Activated CD8-positive, alpha-beta T cell treated with anti-CD3 and anti-CD28 coated beads, Interleukin-2, amount 10 ng/mL, durations not matched to agents 7 days and 5 days (primary cell): ENCODE results near the gene ETV1. TPM values are rescaled to one million over a fixed set of nuclear protein-coding genes. Genes with fewer than 3 reads are reported as not detected.

Experiments
- ATAC-seq: fragments of 150-1000 bp; cut with Tn5 transposase; one replicate; pipeline ENCODE4 v1.10.0; 2021; ENCODE audit warnings: moderate library complexity
- CTCF ChIA-PET: fragments of 350-600 bp; sonication (Branson Sonifier 250); formaldehyde crosslinking; loops from one replicate; lab custom pipeline; 2021; ENCODE audit warnings: antibody characterized with exemption; lab: Charles Lee
- POLR2A ChIA-PET: fragments of 350-600 bp; sonication (Branson Sonifier 250); formaldehyde crosslinking; loops from one replicate; lab custom pipeline; 2021; ENCODE audit warnings: antibody characterized with exemption; lab: Charles Lee
- DNase-seq: peaks from one replicate; pipeline ENCODE4 v3.0.0-alpha.2; 2020
- H3K27ac Mint-ChIP-seq: one replicate; pipeline ENCODE4 v1.8.0; 2021; ENCODE audit warnings: mild to moderate bottlenecking, mixed read lengths
- H3K27me3 Mint-ChIP-seq: one replicate; pipeline ENCODE4 v1.8.0; 2021; ENCODE audit warnings: low read depth, mixed read lengths
- H3K36me3 Mint-ChIP-seq: one replicate; pipeline ENCODE4 v1.8.0; 2021; ENCODE audit warnings: low read depth, mixed read lengths
- H3K4me1 Mint-ChIP-seq: one replicate; pipeline ENCODE4 v1.8.0; 2021; ENCODE audit warnings: low read depth, mixed read lengths
- H3K4me3 Mint-ChIP-seq: one replicate; pipeline ENCODE4 v1.8.0; 2021; ENCODE audit warnings: mild to moderate bottlenecking, mixed read lengths
- H3K9me3 Mint-ChIP-seq: one replicate; pipeline ENCODE4 v1.8.0; 2022; ENCODE audit warnings: mixed read lengths; ENCODE audit not compliant: insufficient read depth
- total RNA-seq, 2 experiments: library from RNA; stranded (reverse); gene quantifications; one replicate each; pipeline ENCODE4 v1.2.3, GENCODE V29; 2021

ETV1 gene
- under 1 TPM in 1 of 2 experiments, not detected in 1; 0.31 TPM for total RNA-seq

DNA sequence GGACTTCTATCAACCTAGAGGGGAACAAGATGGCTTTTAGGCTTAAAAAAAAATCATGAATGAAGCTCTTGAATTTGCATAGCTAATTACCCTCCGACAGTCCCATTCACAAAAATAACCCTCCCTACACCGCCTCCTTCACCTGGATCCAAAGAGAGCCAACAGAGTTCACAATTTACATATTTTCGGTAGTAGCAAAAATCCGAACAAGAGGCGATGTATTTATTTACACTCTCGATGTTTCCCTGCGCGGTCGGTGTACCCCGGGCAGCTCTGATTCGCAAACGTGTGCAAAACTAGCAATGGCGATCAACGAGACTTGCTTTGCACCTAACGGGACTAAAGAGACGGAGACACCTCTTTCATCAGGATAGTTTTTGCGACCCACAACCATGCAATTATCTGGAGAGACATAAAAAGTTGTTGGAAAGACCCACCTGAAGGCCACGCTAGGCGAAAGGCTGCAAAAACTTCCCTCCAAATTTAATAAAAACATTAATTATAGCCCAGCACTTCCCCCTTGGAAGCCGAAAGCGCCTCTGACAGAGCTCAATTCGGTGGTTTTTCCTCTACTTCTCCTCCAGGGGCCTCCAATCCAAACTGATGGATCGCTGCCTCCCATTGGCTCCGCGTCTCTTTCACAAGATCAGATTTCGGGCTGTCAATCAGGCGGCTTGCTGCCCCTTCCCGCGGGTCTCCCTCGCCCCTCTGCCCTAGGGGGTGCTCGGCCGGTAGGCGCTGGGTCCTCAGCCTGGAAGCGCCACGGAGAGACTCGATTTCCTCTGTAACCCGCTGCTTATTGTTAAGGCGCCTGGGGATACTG is at the start of gene ETV1:
Gene ETV1, minus strand, starts transcription at position 541 of the 823 bp plus-strand sequence. CDS start 614 bp downstream, outside the sequence.
- Mint-ChIP-seq H3K4me1 (no peaks in the 10 kb centered on the region), H3K27ac (no peak within 1 kb of the TSS), H3K4me3 (no peak within 1 kb of the TSS), H3K36me3 (no peaks in the 10 kb centered on the region), H3K27me3 (no peaks in the 10 kb centered on the region), H3K9me3 (no peaks in the 10 kb centered on the region)
- POLR2A ChIA-PET: interaction anchor here (0.6 to 0.7 kb wide), 2 partner anchors 1895 to 1898 kb away, joined by 3 to 4 read pairs; no protein-coding TSS in a partner anchor
- DNase-seq (no peak), ATAC-seq (peak; percentile 25)
- CTCF ChIA-PET: interaction anchor here (0.9 to 1.0 kb wide), 2 partner anchors 8 to 9 kb away, joined by 3 read pairs; no protein-coding TSS in a partner anchor

DNA sequence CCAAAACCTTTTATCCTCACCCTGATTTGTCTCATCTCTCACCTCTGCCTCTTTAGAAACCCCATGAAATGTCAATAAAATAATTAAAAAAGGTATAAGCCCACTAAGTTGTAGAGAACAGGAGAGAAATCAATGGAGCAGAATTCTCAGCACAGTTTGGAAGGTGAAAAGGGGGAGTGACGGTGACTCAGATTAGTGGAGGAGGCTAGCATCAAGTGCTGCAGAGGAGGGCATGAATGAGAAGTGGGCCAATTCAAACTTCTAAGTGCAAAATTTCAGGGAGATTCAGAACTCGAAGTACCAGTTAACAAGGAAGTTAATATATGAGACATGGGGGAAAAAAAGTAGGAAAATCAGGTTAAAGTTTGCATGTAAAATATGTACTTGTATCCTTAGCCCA is 34.9 kb upstream of the ETV1 start:
- Mint-ChIP-seq H3K27me3 (no peaks in the 10 kb centered on the region), H3K4me3 (no peak overlapping the region), H3K4me1 (no peaks in the 10 kb centered on the region), H3K36me3 (no peaks in the 10 kb centered on the region), H3K27ac (no peak overlapping the region), H3K9me3 (no peaks in the 10 kb centered on the region)
- ATAC-seq (no peak), DNase-seq (no peak)
- ChIA-PET POLR2A (no interaction called here), CTCF (no interaction called here)

DNA sequence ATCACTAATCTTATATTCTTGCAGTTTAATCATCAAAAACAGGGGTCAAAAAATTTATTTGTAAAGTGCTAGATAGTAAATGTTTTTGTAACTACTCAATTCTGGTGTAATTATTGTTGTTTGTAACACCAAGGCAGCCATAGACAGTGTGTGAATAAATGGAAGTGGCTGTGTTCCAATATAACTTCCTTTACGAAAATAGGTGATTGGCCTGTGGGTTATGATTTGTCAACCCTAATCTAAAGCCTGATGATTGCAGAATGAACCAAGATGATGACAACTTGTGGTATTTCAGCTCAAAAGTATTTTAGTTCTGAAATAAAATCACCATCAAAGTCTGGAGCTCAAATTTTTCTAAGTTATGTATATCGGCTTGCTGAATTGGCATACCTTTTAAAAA is 34.4 kb upstream of the ETV1 start:
- H3K4me3 Mint-ChIP-seq: no peak overlapping the region
- no peaks in the 10 kb centered on the region for H3K9me3 Mint-ChIP-seq
- H3K36me3 Mint-ChIP-seq: no peaks in the 10 kb centered on the region
- H3K4me1 Mint-ChIP-seq: no peaks in the 10 kb centered on the region
- ATAC-seq (no peak), DNase-seq (no peak)
- ChIA-PET POLR2A (no interaction called here), CTCF (no interaction called here)
- no peaks in the 10 kb centered on the region for H3K27me3 Mint-ChIP-seq
- H3K27ac Mint-ChIP-seq: no peak overlapping the region

DNA sequence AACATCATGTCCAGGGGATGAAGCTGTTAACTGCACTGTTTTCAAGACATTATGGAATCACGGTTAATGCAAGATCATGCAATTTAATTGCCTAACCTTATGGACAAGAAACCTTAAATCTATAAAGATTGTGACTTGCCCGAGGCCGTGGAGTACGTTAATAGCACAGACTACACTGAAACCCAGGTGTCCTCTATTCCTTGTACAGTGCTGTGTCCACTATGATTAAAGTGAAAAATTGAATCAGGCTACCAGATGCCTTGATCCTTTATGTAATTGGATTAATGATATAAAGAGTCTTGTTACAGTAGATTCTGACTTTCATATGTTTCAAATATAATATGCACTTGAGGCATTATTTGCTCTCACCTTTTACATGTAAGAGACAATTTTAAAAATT is 33.9 kb upstream of the ETV1 start:
- no peaks in the 10 kb centered on the region for H3K27me3 Mint-ChIP-seq
- no peak for DNase-seq
- H3K9me3 Mint-ChIP-seq: no peaks in the 10 kb centered on the region
- ChIA-PET POLR2A (no interaction called here), CTCF (no interaction called here)
- no peaks in the 10 kb centered on the region for H3K4me1 Mint-ChIP-seq
- no peaks in the 10 kb centered on the region for H3K36me3 Mint-ChIP-seq
- H3K4me3 Mint-ChIP-seq: no peak overlapping the region
- H3K27ac Mint-ChIP-seq: no peak overlapping the region
- ATAC-seq: no peak

DNA sequence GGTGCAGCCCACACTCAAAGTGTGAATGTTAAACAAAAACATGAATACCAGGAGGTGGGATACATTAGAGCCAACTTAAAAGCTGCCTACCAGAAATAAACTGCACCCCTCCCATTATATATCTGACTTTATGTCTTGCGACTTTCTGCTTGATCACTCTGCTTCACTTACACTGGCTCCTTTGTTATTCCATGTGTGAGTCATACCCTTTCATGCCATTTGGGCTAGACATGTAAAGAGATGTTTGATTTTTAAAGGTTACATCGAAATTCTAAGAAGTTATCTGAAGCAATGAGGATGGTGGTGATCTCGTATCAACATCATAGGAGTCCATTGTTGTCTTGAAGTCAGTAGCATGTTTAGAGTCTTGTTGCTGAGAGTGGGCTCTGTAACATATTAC is 31.6 kb upstream of the ETV1 start:
- H3K9me3 Mint-ChIP-seq: no peaks in the 10 kb centered on the region
- H3K27me3 Mint-ChIP-seq: no peaks in the 10 kb centered on the region
- H3K27ac Mint-ChIP-seq: no peak overlapping the region
- POLR2A ChIA-PET: no interaction called here
- no peaks in the 10 kb centered on the region for H3K4me1 Mint-ChIP-seq
- DNase-seq (no peak), ATAC-seq (no peak)
- CTCF ChIA-PET: no interaction called here
- H3K4me3 Mint-ChIP-seq: no peak overlapping the region
- no peaks in the 10 kb centered on the region for H3K36me3 Mint-ChIP-seq

DNA sequence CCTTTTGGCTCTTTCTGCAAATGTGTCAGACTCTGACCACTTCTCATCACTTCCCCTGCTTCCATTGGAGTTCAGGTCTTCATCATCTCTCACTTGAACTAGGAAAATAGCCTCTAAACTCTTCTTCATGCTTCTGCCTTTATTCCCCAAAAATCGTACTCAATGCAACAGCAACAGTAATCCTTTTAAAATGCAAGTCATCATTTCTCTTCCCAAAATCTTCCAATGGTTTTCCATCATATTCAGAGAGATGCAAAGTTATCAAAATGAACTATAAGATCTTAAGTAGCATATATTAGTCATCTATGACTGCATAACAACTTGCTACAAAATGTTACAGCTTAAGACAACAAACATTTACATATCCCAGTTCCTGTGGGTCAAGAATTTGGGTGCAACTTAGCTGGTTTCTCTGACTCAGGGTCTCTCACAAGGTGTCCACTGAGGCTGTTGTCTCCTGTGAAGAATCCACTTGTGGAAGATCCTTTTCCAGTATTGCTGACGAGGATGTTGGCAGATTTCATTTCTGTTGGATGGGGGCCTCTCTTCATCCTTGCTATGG is 31.0 kb upstream of the ETV1 start:
- ChIA-PET POLR2A (no interaction called here), CTCF (no interaction called here)
- no peak for ATAC-seq
- Mint-ChIP-seq H3K4me3 (no peak overlapping the region), H3K9me3 (no peaks in the 10 kb centered on the region), H3K27ac (no peak overlapping the region), H3K27me3 (no peaks in the 10 kb centered on the region), H3K4me1 (no peaks in the 10 kb centered on the region), H3K36me3 (no peaks in the 10 kb centered on the region)
- no peak for DNase-seq

DNA sequence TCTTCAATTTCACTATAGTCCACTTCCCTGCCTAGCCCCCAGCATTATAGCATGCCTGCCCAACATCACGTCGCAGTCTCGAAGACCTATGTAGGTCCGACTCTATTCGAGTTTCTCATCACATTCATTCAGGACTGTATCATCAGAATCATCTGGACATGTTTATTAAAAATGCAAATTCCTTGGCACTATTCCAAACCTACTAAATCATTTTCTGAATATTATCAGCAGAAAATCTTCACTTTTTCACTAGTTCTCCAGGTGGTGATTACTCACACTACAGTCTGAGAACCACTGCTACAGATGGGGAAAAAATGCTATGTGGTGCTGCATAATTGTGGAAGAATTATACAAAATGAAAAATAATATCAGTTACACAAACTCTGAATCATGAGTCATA is 29.3 kb upstream of the ETV1 start:
- no peaks in the 10 kb centered on the region for H3K9me3 Mint-ChIP-seq
- H3K4me1 Mint-ChIP-seq: no peaks in the 10 kb centered on the region
- ChIA-PET CTCF (no interaction called here), POLR2A (interaction anchor here (0.6 kb wide), 1 partner anchor 16 kb away, joined by 5 read pairs; no protein-coding TSS in a partner anchor)
- DNase-seq (no peak), ATAC-seq (no peak)
- H3K4me3 Mint-ChIP-seq: no peak overlapping the region
- no peaks in the 10 kb centered on the region for H3K36me3 Mint-ChIP-seq
- H3K27me3 Mint-ChIP-seq: no peaks in the 10 kb centered on the region
- H3K27ac Mint-ChIP-seq: no peak overlapping the region

DNA sequence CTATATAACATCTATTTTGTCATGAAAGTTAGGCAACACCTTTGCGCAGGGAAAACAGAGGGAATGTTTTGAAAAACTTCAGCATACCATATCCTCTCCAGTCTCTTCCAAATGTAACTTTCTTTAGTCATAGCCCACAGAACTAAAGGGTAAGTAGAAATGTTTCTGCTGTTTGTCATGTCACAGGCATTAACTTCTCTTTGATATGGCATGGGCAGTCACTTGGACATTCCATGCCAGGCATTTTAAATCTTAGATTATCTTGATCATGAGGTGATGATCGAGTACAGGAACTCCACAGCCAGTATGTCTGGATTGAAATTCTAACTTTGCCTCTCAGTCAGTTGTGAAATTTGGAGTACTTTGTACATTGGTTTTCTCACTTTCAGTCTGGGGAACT is 27.5 kb upstream of the ETV1 start:
- CTCF ChIA-PET: no interaction called here
- Mint-ChIP-seq H3K27ac (no peak overlapping the region), H3K27me3 (no peaks in the 10 kb centered on the region)

DNA sequence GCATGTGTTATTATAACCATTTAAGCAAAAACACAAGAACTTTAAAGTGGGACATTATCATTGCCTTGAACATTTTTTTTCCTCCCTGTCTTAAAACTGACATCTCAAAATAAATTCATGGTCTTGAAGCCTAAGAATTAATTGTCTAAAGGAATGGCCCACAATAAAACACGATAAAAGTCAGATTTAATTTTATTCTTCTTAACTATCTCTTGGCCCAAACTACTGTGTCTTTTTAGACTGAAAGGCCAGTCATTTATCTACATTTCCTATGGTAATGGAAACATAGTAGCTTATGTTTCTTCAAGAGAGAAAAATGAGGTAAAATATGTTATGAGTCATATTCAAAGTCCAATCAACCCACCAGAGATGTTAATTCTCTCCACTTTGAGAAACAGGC is 24.4 kb upstream of the ETV1 start:
- no peaks in the 10 kb centered on the region for H3K27me3 Mint-ChIP-seq
- no peaks in the 10 kb centered on the region for H3K9me3 Mint-ChIP-seq
- no peaks in the 10 kb centered on the region for H3K36me3 Mint-ChIP-seq
- DNase-seq (no peak), ATAC-seq (no peak)
- H3K4me1 Mint-ChIP-seq: no peaks in the 10 kb centered on the region
- ChIA-PET POLR2A (no interaction called here), CTCF (no interaction called here)
- H3K27ac Mint-ChIP-seq: no peak overlapping the region
- no peak overlapping the region for H3K4me3 Mint-ChIP-seq

More for the DNA sequence above, 27.5 kb upstream of the ETV1 start:
- Mint-ChIP-seq H3K4me3 (no peak overlapping the region), H3K4me1 (no peaks in the 10 kb centered on the region), H3K9me3 (no peaks in the 10 kb centered on the region), H3K36me3 (no peaks in the 10 kb centered on the region)
- POLR2A ChIA-PET: no interaction called here
- no peak for ATAC-seq
- no peak for DNase-seq

DNA sequence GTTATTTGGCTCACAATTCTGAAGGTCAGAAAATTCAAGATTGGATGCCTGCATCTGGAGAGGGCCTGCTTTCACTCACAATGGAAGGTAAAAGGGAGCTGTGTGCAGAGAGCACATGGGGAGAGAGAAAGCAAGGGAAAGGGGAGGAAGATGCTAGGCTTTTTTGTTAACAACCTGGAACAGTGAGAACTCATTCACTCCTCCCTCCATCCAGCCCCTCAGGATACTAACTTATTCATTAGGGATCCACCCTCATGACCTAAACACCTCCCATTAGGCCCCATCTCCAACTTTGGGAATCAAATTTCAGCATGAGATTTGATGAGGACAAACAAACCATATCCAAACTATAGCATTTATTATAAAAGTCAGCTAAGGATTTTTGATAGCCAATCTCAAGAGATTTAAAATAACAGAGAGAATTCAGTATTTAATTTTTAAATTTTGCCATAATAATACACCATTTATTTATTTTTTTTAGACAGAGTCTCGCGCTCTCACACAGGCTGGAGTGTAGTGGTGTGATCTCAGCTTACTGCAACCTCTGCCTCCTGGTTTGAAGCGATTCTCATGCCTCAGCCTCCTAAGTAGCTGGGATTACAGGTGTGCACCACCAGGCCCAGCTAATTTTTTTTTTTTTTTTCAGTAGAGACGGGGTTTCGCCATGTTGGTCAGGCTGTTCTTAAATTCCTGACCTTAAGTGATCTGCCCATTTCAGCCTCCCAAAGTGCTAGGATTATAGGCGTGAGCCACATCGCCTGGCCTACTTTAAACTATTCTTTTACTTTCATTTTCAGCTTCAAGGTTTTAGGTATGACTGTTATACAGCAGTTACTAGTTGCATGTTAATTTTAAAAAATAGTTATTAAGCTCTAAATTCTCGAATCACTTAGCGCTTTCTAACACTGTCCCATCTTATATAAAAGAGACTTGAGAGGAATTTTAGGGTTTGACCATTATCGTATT is 20.3 kb upstream of the ETV1 start:
- ChIA-PET POLR2A (no interaction called here), CTCF (no interaction called here)
- Mint-ChIP-seq H3K27me3 (no peaks in the 10 kb centered on the region), H3K4me3 (no peak overlapping the region), H3K4me1 (no peaks in the 10 kb centered on the region), H3K36me3 (no peaks in the 10 kb centered on the region), H3K27ac (no peak overlapping the region), H3K9me3 (peaks cover 4% of the 10 kb centered on the region)
- DNase-seq: no peak
- ATAC-seq: no peak

DNA sequence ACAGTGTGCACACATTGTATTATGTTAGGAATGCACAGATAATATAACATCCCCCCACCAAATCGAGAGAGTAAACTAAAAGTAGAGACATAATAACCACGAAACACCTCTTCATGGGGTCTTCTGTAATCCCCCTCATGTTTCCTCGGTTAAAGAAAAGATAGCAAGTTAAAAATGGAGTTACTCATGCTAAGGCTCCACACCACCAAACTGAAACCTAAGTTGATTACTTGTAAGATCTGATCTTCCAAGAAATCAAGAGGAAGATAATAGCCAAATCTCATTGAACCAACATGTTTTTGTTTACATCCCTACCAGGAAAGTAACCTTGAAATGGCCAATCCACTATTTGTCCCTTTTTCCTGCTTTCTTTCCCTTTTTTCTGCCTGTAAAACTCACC is 11.7 kb upstream of the ETV1 start:
- Mint-ChIP-seq H3K27ac (no peak overlapping the region), H3K9me3 (peaks cover 7% of the 10 kb centered on the region), H3K4me1 (no peaks in the 10 kb centered on the region), H3K4me3 (no peak overlapping the region), H3K36me3 (no peaks in the 10 kb centered on the region), H3K27me3 (no peaks in the 10 kb centered on the region)
- POLR2A ChIA-PET: no interaction called here
- ATAC-seq (no peak), DNase-seq (no peak)
- CTCF ChIA-PET: no interaction called here

DNA sequence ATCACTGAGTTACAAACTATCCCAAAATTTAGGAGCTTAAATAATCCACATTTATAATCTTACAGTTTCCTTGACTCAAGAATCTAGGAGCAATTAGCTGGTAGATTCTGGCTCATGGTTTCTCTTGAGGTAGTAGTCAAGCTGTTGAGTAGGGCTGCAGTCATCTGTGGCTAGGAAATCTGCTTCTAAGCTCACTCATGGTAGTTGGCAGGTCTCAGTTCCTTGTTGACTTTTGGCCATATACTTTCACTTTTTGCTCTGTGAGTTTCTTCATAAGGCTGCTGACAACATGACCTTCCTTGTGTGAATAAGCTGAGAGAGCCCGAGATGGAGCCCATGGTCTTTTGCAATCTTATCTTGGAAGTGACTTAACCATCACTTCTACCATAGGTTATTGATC is 10.8 kb upstream of the ETV1 start:
- Mint-ChIP-seq H3K27me3 (no peaks in the 10 kb centered on the region), H3K4me1 (no peaks in the 10 kb centered on the region), H3K36me3 (no peaks in the 10 kb centered on the region), H3K9me3 (peaks cover 7% of the 10 kb centered on the region), H3K4me3 (no peak overlapping the region), H3K27ac (no peak overlapping the region)
- CTCF ChIA-PET: no interaction called here
- ATAC-seq (no peak), DNase-seq (no peak)
- POLR2A ChIA-PET: no interaction called here
